ENCODE data around the gene LY6G5B.

GRCh38 chr6:31676322-31676903 lies 6.6 kb downstream of the LY6G5B start:
- TF ChIP-seq EZH2phosphoT487 (IDR thresholded peaks at IDR 0.05; ENCODE audit: insufficient read depth, low read depth), result no peak
- TF ChIP-seq EZH2 (IDR thresholded peaks at IDR 0.05; ENCODE audit: insufficient read depth, poor library complexity, severe bottlenecking), result no peak
